Adrenal gland (tissue), 12 donors: ENCODE data around the gene NPBWR2. TPM values are rescaled to one million over a fixed set of nuclear protein-coding genes. Genes with fewer than 3 reads are reported as not detected.
A peak's percentile ranks its signal among the peaks of the same experiment; 100 is the strongest.

ENCODE experiments used
- DNase-seq, 7 donors: peaks; one replicate each; pipeline ENCODE4 v3.0.0-alpha.2; 2019 to 2020
- H3K27ac ChIP-seq, 5 donors: fragments of 200-600 bp; sonication (generic) in 4 of 5; 1 replicate in 3 of 5; 2 replicates in 2 of 5; pipeline versions ENCODE4 v1.5.1 to v1.8.0; 2016 to 2020; ENCODE audit warnings: mild to moderate bottlenecking in 1 of 5
- H3K27me3 ChIP-seq: fragments of 200-600 bp; 2 replicates; pipeline ENCODE4 v1.8.0; 2021
- H3K36me3 ChIP-seq, 2 donors: fragments of 200-600 bp; replicated peaks in 1 of 2; 1 replicate in 1 of 2; 2 replicates in 1 of 2; pipeline versions ENCODE4 v1.5.1 to v1.8.0; 2018 to 2022
- H3K4me1 ChIP-seq, 2 donors: fragments of 200-600 bp; replicated peaks in 1 of 2; 1 replicate in 1 of 2; 2 replicates in 1 of 2; pipeline versions ENCODE4 v1.5.1 to v1.8.0; 2018 to 2021
- H3K4me3 ChIP-seq, 4 donors: fragments of 200-600 bp; sonication (generic) in 3 of 4; one replicate each; pipeline ENCODE4 v1.5.1; 2016 to 2018
- H3K9me3 ChIP-seq, 3 donors: fragments of 200-600 bp; sonication (generic) in 1 of 3; replicated peaks in 1 of 3; 1 replicate in 2 of 3; 2 replicates in 1 of 3; pipeline versions ENCODE4 v1.5.1 to v1.8.0; 2016 to 2021
- CTCF ChIP-seq, 6 experiments: fragments of 450-650 bp in 4 of 6; fragments of 200-600 bp in 2 of 6; sonication (generic) in 1 of 6; IDR thresholded peaks; 1 replicate in 5 of 6; 2 replicates in 1 of 6; pipeline versions ENCODE4 v1.5.1 to v1.8.0; 2016 to 2021; ENCODE audit warnings: antibody characterized with exemption in 6 of 6, mild to moderate bottlenecking in 2 of 6, moderate library complexity in 1 of 6
- POLR2A ChIP-seq, 2 donors: fragments of 450-650 bp; IDR thresholded peaks; one replicate each; pipeline ENCODE4 v1.6.1; 2017; ENCODE audit warnings: antibody characterized with exemption in 2 of 2, mild to moderate bottlenecking in 2 of 2, moderate library complexity in 1 of 2
- WGBS, 4 donors: extraction: QIAGEN DNeasy Blood & Tissue Kit in 2 of 4; methylation state at CpG; one replicate each; pipeline versions ENCODE4 v1.1.5 to v1.1.7; 2013 to 2017; 5-methylcytosine and 5-hydroxymethylcytosine counted together
- intact Hi-C, 2 donors: fragments of 100-400 bp; cut with DNase I; formaldehyde crosslinking; loops; one replicate each; pipeline versions ENCODE4 v1.14.1 to v1.15.0; 2022 to 2023
- polyA plus RNA-seq, 3 donors: library from polyadenylated mRNA; stranded (reverse); fragments of 200-250 nt in 2 of 3; fragments of 350-450 nt in 1 of 3; fragmentation: Illumina TruSeq in 1 of 3; extraction: RNeasy Lipid Tissue Mini Kit (QIAGEN cat#74804) in 1 of 3; gene quantifications; one replicate each; pipeline ENCODE4 v1.2.3, GENCODE V29; 2013 to 2014
- total RNA-seq, 9 donors: library from RNA; depleted of rRNA in 4 of 9; stranded (reverse); fragments of >200 nt in 4 of 9; fragments of 120-200 nt in 1 of 9; fragmentation: NEBNext Ultra II Directional in 1 of 9; extraction: Animal tissue kit (Norgen Biotek cat#: 25700) in 1 of 9; gene quantifications; one replicate each; pipeline versions ENCODE4 v1.1.0 to v1.2.4, GENCODE V29; 2013 to 2023
- donor health status: healthy with polysubstance abuse.
- donor health status: Bipolar disorder and iron deficiency.
- donor health status: DM: yes; HTN: yes; CAD: no.
- donor health status: DM: no; HTN: no; CAD: no.
- donor health status: DM: no; HTN: no; CAD: no.
- donor health status: DM: yes; HTN: yes; CAD: no.

NPBWR2 gene
- total and polyA plus RNA-seq, 12 donors: 0.18 to 0.42 (median 0.33) TPM; not detected in 8

GRCh38 chr20:64154590-64155257 lies 47.4 kb upstream of the NPBWR2 start:
- H3K9me3 ChIP-seq: no peaks in the 10 kb centered on the region
- 76 to 82% (median 80%) methylated on average over 9 of the region's 9 CpGs; no CpG with 5 or more reads in 1 of the 4 donors for WGBS, 4 donors
- H3K36me3 ChIP-seq: no peaks in the 10 kb centered on the region
- H3K27me3 ChIP-seq: peaks cover 7% of the 10 kb centered on the region
- intact Hi-C loops: no loop called here
- H3K4me3 ChIP-seq: no peak overlapping the region
- TF ChIP-seq CTCF (IDR thresholded peaks at IDR 0.05) (no peak), POLR2A (IDR thresholded peaks at IDR 0.05) (no peak)
- no peak for DNase-seq
- H3K27ac ChIP-seq: peak overlapping the region in 1 of 5 donors; percentile 52
- no peaks in the 10 kb centered on the region for H3K4me1 ChIP-seq

GRCh38 chr20:64153861-64154589 lies 46.7 kb upstream of the NPBWR2 start:
- no peak for TF ChIP-seq POLR2A (IDR thresholded peaks at IDR 0.05)
- no peak for TF ChIP-seq CTCF (IDR thresholded peaks at IDR 0.05)
- no peaks in the 10 kb centered on the region for H3K9me3 ChIP-seq
- H3K27me3 ChIP-seq: no peaks in the 10 kb centered on the region
- intact Hi-C loops: no loop called here
- no peak overlapping the region for H3K4me3 ChIP-seq
- DNase-seq: no peak
- H3K27ac ChIP-seq: peak overlapping the region in 1 of 5 donors; percentile 52
- WGBS, 4 donors: 89 to 95% (median 89%) methylated on average over 8 to 20 of the region's 20 CpGs
- H3K36me3 ChIP-seq: no peaks in the 10 kb centered on the region
- H3K4me1 ChIP-seq: no peaks in the 10 kb centered on the region

- H3K4me3 ChIP-seq: no peak overlapping the region
- no peaks in the 10 kb centered on the region for H3K27me3 ChIP-seq
- H3K4me1 ChIP-seq: no peaks in the 10 kb centered on the region
- WGBS, 4 donors: 68 to 92% (median 88%) methylated on average over 2 of the region's 2 CpGs
- H3K27ac ChIP-seq: no peak overlapping the region
- no peaks in the 10 kb centered on the region for H3K36me3 ChIP-seq
- no peak for DNase-seq
- intact Hi-C loops: no loop called here
- TF ChIP-seq CTCF (IDR thresholded peaks at IDR 0.05): no peak
- no peak for TF ChIP-seq POLR2A (IDR thresholded peaks at IDR 0.05)
- no peaks in the 10 kb centered on the region for H3K9me3 ChIP-seq
Measured at GRCh38 chr20:64153410-64153809, 46.0 kb upstream of the NPBWR2 start.

- intact Hi-C loops: no loop called here
- Histone ChIP-seq H3K4me1 (no peaks in the 10 kb centered on the region), H3K4me3 (no peak overlapping the region), H3K9me3 (no peaks in the 10 kb centered on the region), H3K27me3 (no peaks in the 10 kb centered on the region), H3K27ac (no peak overlapping the region), H3K36me3 (no peaks in the 10 kb centered on the region)
- TF ChIP-seq POLR2A (IDR thresholded peaks at IDR 0.05): no peak
- 78 to 97% (median 85%) methylated on average over 1 to 9 of the region's 9 CpGs for WGBS, 4 donors
- no peak for DNase-seq
Measured at GRCh38 chr20:64152906-64153305, 45.5 kb upstream of the NPBWR2 start.
